Measurements from ENCODE around the gene TRIM7.

GRCh38 chr5:181195249-181195761 lies 9.7 kb downstream of the TRIM7 start:
- TF ChIP-seq, protein P1, sequence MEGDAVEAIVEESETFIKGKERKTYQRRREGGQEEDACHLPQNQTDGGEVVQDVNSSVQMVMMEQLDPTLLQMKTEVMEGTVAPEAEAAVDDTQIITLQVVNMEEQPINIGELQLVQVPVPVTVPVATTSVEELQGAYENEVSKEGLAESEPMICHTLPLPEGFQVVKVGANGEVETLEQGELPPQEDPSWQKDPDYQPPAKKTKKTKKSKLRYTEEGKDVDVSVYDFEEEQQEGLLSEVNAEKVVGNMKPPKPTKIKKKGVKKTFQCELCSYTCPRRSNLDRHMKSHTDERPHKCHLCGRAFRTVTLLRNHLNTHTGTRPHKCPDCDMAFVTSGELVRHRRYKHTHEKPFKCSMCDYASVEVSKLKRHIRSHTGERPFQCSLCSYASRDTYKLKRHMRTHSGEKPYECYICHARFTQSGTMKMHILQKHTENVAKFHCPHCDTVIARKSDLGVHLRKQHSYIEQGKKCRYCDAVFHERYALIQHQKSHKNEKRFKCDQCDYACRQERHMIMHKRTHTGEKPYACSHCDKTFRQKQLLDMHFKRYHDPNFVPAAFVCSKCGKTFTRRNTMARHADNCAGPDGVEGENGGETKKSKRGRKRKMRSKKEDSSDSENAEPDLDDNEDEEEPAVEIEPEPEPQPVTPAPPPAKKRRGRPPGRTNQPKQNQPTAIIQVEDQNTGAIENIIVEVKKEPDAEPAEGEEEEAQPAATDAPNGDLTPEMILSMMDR (IDR thresholded peaks at IDR 0.05): no peak
- no peak for TF ChIP-seq POLR2A (IDR thresholded peaks at IDR 0.05)

Measured in sigmoid colon (tissue), 3 donors.